ENCODE measurements around the gene LGALS4. TPM values are rescaled to one million over a fixed set of nuclear protein-coding genes. Genes with fewer than 3 reads are reported as not detected.

Gene LGALS4
- total RNA-seq: not detected in 2 replicates

DNA sequence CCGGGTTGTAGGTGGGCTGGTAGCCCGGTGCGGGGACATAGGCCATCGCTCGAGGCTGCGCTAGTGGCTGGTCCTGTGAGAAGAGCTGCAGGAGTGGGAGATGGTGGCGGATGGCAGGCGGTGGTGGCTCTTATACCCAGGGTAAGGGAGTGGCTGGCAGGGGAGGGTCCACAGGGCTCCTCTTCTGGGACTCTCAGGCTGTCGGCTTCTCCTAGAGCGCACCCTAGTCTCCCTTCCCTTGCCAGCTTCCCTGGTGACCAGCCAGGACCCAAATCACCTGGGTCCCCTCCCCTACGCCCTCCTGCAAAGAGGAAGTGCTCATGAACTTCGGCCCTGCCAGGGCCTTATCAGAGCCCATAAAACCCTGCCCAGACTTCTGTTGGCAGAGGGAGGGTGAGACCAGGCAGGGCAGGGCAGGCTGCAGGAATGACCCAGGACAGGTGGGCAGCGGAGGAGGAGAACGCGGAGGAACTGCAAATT, at the start of gene LGALS4:
LGALS4 (minus strand) TSS at position 105 of the 480 bp plus-strand sequence; CDS start at position 46, 59 bp downstream.

DNA sequence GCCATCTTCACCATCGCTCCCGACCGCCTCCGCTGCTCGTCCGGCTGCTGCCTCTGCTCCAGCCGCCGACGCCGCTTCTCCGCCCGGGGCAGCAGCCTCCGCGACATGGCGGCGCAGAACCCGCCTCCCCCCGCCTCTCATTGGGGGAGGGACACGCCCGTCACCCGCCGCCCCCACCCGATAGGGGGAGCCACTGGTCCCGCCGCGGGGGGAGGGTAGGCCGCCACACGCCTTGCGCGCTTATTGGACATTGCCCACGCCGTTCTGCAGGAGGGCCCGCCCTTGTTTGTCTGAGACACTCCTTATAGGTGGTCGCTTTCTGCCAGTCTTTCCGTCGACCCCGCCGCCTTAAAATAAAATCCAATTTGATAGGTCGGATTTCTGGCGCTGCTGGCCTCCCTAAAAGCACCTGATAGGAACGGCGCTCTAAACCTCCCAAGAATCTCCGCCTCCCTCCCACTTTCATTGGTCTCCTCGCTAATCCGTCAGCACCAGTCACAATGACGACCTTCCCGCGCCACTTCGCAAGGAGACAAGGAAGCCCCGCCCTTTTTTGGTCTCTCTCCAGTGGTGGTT, 37.2 kb upstream of the LGALS4 start, which contains the start of gene HNRNPL:
HNRNPL (minus strand) TSS at position 127 of the 576 bp plus-strand sequence; CDS start at position 107, 20 bp downstream.

GRCh38 chr19:38788478-38789243, 24.1 kb downstream of the LGALS4 start, which contains the start of gene LGALS7B:
TSS of gene LGALS7B (plus strand) at chr19:38789200. CDS start at chr19:38789227, 27 bp downstream.

GRCh38 chr19:38773469-38774177, 39.1 kb downstream of the LGALS4 start, which contains the start of gene LGALS7:
TSS of gene LGALS7 (minus strand) at chr19:38773517. CDS start at chr19:38773492, 25 bp downstream.

Other genes with a start within 250 kb of the LGALS4 start
- 0.31 TPM in 1 of 2 replicates, not detected in the other for gene MAP4K1, start 195.0 kb downstream of the LGALS4 start, total RNA-seq
- gene EIF3K, start 193.8 kb downstream of the LGALS4 start, total RNA-seq: 288 and 303 TPM in 2 replicates
- 256 and 342 TPM in 2 replicates for gene ACTN4, start 165.3 kb downstream of the LGALS4 start, total RNA-seq
- gene CAPN12, start 68.5 kb downstream of the LGALS4 start, total RNA-seq: not detected in 2 replicates
- 0.50 TPM in 1 of 2 replicates, not detected in the other for gene LGALS7, start 39.4 kb downstream of the LGALS4 start, total RNA-seq
- not detected in 2 replicates for gene LGALS7B, start 23.7 kb downstream of the LGALS4 start, total RNA-seq
- gene ECH1, start 18.8 kb upstream of the LGALS4 start, total RNA-seq: 9.8 and 10.0 TPM in 2 replicates
- 215 and 236 TPM in 2 replicates for gene HNRNPL, start 37.0 kb upstream of the LGALS4 start, total RNA-seq
- gene RINL, start 65.3 kb upstream of the LGALS4 start, total RNA-seq: 0.66 and 0.68 TPM in 2 replicates
- 40.4 and 50.4 TPM in 2 replicates for gene SIRT2, start 86.7 kb upstream of the LGALS4 start, total RNA-seq
- gene NFKBIB, start 87.0 kb upstream of the LGALS4 start, total RNA-seq: 8.0 and 13.3 TPM in 2 replicates
- gene CCER2, start 99.2 kb upstream of the LGALS4 start, total RNA-seq: not detected in 2 replicates
- 7.8 and 8.2 TPM in 2 replicates for gene SARS2, start 117.8 kb upstream of the LGALS4 start, total RNA-seq
- 21.0 and 33.7 TPM in 2 replicates for gene MRPS12, start 118.0 kb upstream of the LGALS4 start, total RNA-seq
- gene FBXO17, start 162.8 kb upstream of the LGALS4 start, total RNA-seq: 11.0 and 15.3 TPM in 2 replicates
- 1.2 and 1.8 TPM in 2 replicates for gene FBXO27, start 219.6 kb upstream of the LGALS4 start, total RNA-seq